CD4-positive, alpha-beta T cell (primary cell): ENCODE data around the gene NES. TPM values are rescaled to one million over a fixed set of nuclear protein-coding genes. Genes with fewer than 3 reads are reported as not detected.
A peak's percentile ranks its signal among the peaks of the same experiment; 100 is the strongest.

Experiments
- ATAC-seq: fragments of 200-7000 bp; cut with Tn5 transposase; one replicate; pipeline ENCODE4 v1.10.0; 2022; ENCODE audit warnings: mild to moderate bottlenecking; ENCODE audit not compliant: poor library complexity
- CTCF ChIA-PET: fragments of 350-600 bp; sonication (Branson Sonifier 250); formaldehyde crosslinking; loops from one replicate; lab custom pipeline; 2021; ENCODE audit warnings: antibody characterized with exemption, inconsistent platforms; lab: Charles Lee
- POLR2A ChIA-PET: fragments of 350-600 bp; sonication (Branson Sonifier 250); formaldehyde crosslinking; loops from one replicate; lab custom pipeline; 2021; ENCODE audit warnings: antibody characterized with exemption, inconsistent platforms; lab: Charles Lee
- DNase-seq, 14 experiments: peaks; one replicate each; pipeline ENCODE4 v3.0.0-alpha.2; 2013 to 2020; ENCODE audit warnings: mixed read lengths in 2 of 14
- H3K27ac ChIP-seq, 2 donors: one replicate each; pipeline versions ENCODE4 v1.5.1 to v1.7.0; 2013; ENCODE audit warnings: low read length in 2 of 2, low read depth in 1 of 2, mild to moderate bottlenecking in 1 of 2
- H3K27me3 ChIP-seq, 2 experiments: 1 replicate in 1 of 2; 2 replicates in 1 of 2; pipeline versions ENCODE4 v1.6.1 to v1.7.0; 2013; ENCODE audit warnings: low read length in 2 of 2, control low read depth in 1 of 2, mild to moderate bottlenecking in 1 of 2, moderate library complexity in 1 of 2; ENCODE audit not compliant: insufficient read depth in 2 of 2, control insufficient read depth in 1 of 2
- H3K36me3 ChIP-seq: one replicate; pipeline ENCODE4 v1.6.1; 2013; ENCODE audit warnings: low read length, control low read depth; ENCODE audit not compliant: insufficient read depth
- H3K4me1 ChIP-seq: one replicate; pipeline ENCODE4 v1.6.1; 2013; ENCODE audit warnings: low read length, control low read depth; ENCODE audit not compliant: insufficient read depth
- H3K4me3 ChIP-seq: one replicate; pipeline ENCODE4 v1.5.1; 2013; ENCODE audit warnings: mild to moderate bottlenecking, low read length, moderate library complexity
- H3K9me3 ChIP-seq, 2 experiments: 1 replicate in 1 of 2; 2 replicates in 1 of 2; pipeline versions ENCODE4 v1.6.1 to v1.7.0; 2013; ENCODE audit warnings: low read length in 2 of 2, mild to moderate bottlenecking in 2 of 2, control low read depth in 1 of 2, moderate library complexity in 1 of 2; ENCODE audit not compliant: control insufficient read depth in 1 of 2, insufficient read depth in 1 of 2
- H3K27ac Mint-ChIP-seq: one replicate; pipeline ENCODE4 v1.8.0; 2020; ENCODE audit warnings: mixed read lengths
- H3K27me3 Mint-ChIP-seq: one replicate; pipeline ENCODE4 v1.8.0; 2021; ENCODE audit warnings: mixed read lengths
- H3K36me3 Mint-ChIP-seq: one replicate; pipeline ENCODE4 v1.8.0; 2021; ENCODE audit warnings: low read depth, mixed read lengths
- H3K4me1 Mint-ChIP-seq: one replicate; pipeline ENCODE4 v1.8.0; 2021; ENCODE audit warnings: low read depth, mixed read lengths
- H3K4me3 Mint-ChIP-seq: one replicate; pipeline ENCODE4 v1.8.0; 2020; ENCODE audit warnings: mild to moderate bottlenecking, mixed read lengths
- H3K9me3 Mint-ChIP-seq: one replicate; pipeline ENCODE4 v1.8.0; 2020; ENCODE audit warnings: mixed read lengths
- intact Hi-C, 2 experiments: fragments of 100-400 bp; cut with DNase I in 1 of 2; cut with micrococcal nuclease in 1 of 2; formaldehyde crosslinking; loops; one replicate each; pipeline versions ENCODE4 v1.15.1 to v1.9.0; 2023 to 2025; cut with DNase I, micrococcal nuclease
- total RNA-seq, 174 experiments: library from RNA in 2 of 174; stranded (reverse) in 2 of 174; gene quantifications; one replicate each; pipeline ENCODE4 v1.2.3 and lab custom pipeline; 2021 to 2026
- TF ChIP-seq, protein P1 (sequence below): fragments of 200-600 bp; IDR thresholded peaks from one replicate; pipeline ENCODE4 v1.8.0; 2022; ENCODE audit warnings: antibody characterized with exemption, mild to moderate bottlenecking

NES gene
- total RNA-seq, 2 experiments from 2014 or later = not detected

DNA sequence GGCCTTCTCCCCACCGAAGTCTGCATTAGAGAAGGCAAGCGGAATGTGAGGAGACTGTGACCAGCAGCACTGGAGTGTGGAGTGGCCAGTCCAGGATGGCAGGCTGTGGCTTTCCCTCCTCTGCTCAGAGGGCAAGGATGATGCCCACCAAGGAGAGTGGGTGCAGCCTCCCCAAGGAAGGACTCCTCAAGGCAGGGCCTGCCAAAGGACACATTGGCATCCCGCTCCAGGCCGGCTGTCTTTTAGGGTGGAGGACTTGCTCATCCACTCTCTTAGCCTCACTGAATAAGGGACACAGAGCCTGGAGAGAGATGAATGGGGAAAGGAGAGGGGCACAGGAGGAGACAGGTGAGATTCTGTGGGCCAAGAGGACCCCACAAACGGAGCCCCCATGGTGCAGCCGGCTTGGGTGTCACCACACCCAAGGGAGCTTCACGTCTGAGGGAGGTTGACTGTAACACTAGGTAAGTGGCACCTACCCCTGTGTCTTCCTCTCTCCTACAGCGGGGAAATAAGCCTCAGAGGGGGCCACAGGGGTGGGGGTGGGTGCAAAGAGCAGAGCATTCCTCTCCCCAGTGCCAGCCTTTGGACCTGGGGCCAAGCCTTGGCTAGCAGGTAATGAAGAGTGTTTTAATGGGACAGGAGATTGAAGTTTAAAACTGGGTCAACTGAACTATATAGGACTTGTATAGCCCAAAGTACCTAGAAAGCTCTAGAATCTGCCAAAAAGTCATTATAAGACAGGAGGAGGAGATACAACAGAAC is 4.2 kb upstream of the NES start:
- POLR2A ChIA-PET = no interaction called here

DNA sequence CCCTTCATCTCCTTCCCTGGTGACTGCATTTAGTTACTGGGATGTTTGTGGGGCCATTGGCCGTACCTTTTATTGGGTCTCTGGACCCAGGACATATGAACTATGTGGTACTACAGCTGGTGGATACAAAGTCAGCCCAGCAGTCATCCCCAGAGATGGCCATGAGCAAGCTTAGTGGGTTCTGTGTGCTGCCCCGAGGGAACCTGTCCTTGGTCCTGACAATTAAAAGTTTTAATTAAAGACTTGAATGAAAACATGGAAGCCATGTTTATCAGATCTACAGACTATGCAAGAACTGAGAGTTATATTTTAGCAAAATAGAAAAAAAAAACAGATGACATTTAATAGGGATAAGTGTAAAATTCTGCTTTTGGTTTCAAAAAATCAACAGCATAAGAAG is 2.8 kb upstream of the NES start:
- TF ChIP-seq, protein P1, sequence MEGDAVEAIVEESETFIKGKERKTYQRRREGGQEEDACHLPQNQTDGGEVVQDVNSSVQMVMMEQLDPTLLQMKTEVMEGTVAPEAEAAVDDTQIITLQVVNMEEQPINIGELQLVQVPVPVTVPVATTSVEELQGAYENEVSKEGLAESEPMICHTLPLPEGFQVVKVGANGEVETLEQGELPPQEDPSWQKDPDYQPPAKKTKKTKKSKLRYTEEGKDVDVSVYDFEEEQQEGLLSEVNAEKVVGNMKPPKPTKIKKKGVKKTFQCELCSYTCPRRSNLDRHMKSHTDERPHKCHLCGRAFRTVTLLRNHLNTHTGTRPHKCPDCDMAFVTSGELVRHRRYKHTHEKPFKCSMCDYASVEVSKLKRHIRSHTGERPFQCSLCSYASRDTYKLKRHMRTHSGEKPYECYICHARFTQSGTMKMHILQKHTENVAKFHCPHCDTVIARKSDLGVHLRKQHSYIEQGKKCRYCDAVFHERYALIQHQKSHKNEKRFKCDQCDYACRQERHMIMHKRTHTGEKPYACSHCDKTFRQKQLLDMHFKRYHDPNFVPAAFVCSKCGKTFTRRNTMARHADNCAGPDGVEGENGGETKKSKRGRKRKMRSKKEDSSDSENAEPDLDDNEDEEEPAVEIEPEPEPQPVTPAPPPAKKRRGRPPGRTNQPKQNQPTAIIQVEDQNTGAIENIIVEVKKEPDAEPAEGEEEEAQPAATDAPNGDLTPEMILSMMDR = no peak
- H3K27me3 ChIP-seq = peaks cover 56 to 64% of the 10 kb centered on the region in 2 experiments

More for the DNA sequence above, 4.2 kb upstream of the NES start:
- ATAC-seq (no peak), DNase-seq (no peak)
- peaks cover 26% of the 10 kb centered on the region for H3K4me1 ChIP-seq
- no peaks in the 10 kb centered on the region for H3K36me3 ChIP-seq
- H3K9me3 Mint-ChIP-seq = no peaks in the 10 kb centered on the region
- H3K27me3 ChIP-seq = peaks cover 47 to 51% of the 10 kb centered on the region in 2 experiments
- H3K27me3 Mint-ChIP-seq = peaks cover 67% of the 10 kb centered on the region
- TF ChIP-seq, protein P1 = no peak
- intact Hi-C loops = loop anchor here in 1 of 2 experiments (10.0 kb wide), 1 partner anchor 243 kb away; the partner anchor contains the start of gene LRRC71
- CTCF ChIA-PET = no interaction called here
- no peak overlapping the region for H3K4me3 ChIP-seq
- no peaks in the 10 kb centered on the region for H3K9me3 ChIP-seq
- peaks cover 31% of the 10 kb centered on the region for H3K4me1 Mint-ChIP-seq
- no peaks in the 10 kb centered on the region for H3K36me3 Mint-ChIP-seq
- H3K27ac Mint-ChIP-seq = no peak overlapping the region
- no peak overlapping the region for H3K27ac ChIP-seq
- no peak overlapping the region for H3K4me3 Mint-ChIP-seq

DNA sequence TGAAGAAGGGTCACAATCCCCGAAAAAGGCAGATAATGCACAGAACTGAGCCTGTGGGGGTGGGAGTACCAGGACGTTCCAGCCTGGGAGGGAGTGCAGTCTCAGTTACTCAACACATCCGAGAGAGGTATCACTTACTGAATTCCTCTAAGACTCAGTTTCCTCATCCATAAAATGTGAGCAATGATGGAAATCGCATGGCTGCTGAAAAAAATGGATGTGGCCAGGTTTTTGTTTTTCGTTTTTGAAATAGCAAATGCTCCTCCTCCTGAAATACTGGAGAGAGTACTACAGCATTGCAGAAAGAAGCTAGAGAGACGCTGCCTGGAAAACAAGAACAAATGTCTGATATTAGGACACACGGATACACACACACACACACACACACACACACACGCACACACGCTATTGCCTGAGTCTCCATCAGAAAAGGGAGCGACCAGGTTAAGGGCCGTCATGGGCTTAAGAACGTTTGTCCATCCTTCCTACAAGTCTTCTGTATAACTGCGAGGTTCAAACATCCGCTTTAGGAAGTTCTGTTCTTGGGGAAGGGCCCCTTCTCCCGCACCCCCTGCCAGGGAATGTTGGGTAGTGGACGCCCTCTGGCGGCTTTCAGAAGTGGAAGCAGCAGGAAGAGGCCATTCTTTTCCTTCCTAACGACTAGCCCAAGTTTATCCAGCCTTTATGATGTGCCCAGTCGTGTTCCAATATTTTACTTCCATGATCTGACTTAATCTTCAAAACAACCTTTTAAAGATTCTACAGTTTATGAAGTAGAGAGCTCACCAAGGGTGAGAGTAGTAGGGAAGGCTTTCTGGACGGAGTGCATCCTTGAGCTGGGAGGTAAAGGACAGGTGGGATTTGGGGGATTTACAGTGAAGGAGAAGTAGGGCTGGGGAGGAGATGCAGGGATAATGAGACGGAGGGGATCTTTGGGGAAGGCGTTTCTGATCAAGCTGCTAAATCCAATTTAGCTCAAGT is 699 bp upstream of the NES start:
- Mint-ChIP-seq H3K4me1 (peaks cover 13% of the 10 kb centered on the region), H3K36me3 (no peaks in the 10 kb centered on the region), H3K27me3 (peaks cover 82% of the 10 kb centered on the region), H3K4me3 (no peak overlapping the region), H3K27ac (no peak overlapping the region), H3K9me3 (no peaks in the 10 kb centered on the region)
- peaks cover 63 to 72% of the 10 kb centered on the region in 2 experiments for H3K27me3 ChIP-seq
- DNase-seq = peak in 4 of 14 experiments; percentile 42 to 66 (median 57)
- H3K4me1 ChIP-seq = peaks cover 14% of the 10 kb centered on the region
- intact Hi-C loops = loop anchor here (1.0 to 5.0 kb wide), 2 partner anchors 51 kb away; no protein-coding TSS in a partner anchor
- ATAC-seq = peak; percentile 26
- no peaks in the 10 kb centered on the region for H3K9me3 ChIP-seq
- ChIA-PET POLR2A (interaction anchor here (1.0 kb wide), 1 partner anchor 31 kb away, joined by 3 read pairs; no protein-coding TSS in a partner anchor), CTCF (interaction anchor here (1.4 to 1.5 kb wide), 2 partner anchors 18 to 48 kb away, joined by 4 to 6 read pairs; no protein-coding TSS in a partner anchor)
- no peak overlapping the region for H3K27ac ChIP-seq
- TF ChIP-seq, protein P1 = peak; percentile 56
- H3K4me3 ChIP-seq = no peak overlapping the region
- H3K36me3 ChIP-seq = no peaks in the 10 kb centered on the region

More for the DNA sequence above, 2.8 kb upstream of the NES start:
- Histone ChIP-seq H3K9me3 (no peaks in the 10 kb centered on the region), H3K27ac (no peak overlapping the region), H3K4me1 (peaks cover 26% of the 10 kb centered on the region), H3K4me3 (no peak overlapping the region), H3K36me3 (no peaks in the 10 kb centered on the region)
- ChIA-PET POLR2A (no interaction called here), CTCF (interaction anchor here (1.3 to 1.9 kb wide), 2 partner anchors 9 to 46 kb away, joined by 3 to 7 read pairs; no protein-coding TSS in a partner anchor)
- intact Hi-C loops = loop anchor here in 1 of 2 experiments (10.0 kb wide), 1 partner anchor 245 kb away; the partner anchor contains the start of gene LRRC71
- DNase-seq (no peak), ATAC-seq (no peak)
- no peaks in the 10 kb centered on the region for H3K36me3 Mint-ChIP-seq
- H3K27ac Mint-ChIP-seq = no peak overlapping the region
- no peak overlapping the region for H3K4me3 Mint-ChIP-seq
- H3K4me1 Mint-ChIP-seq = peaks cover 31% of the 10 kb centered on the region
- H3K27me3 Mint-ChIP-seq = peaks cover 78% of the 10 kb centered on the region
- H3K9me3 Mint-ChIP-seq = no peaks in the 10 kb centered on the region
